Ishikawa (cell line): ENCODE data around the gene BCL6.
A peak's percentile ranks its signal among the peaks of the same experiment; 100 is the strongest.

ENCODE experiments used
- CEBPB ChIP-seq: IDR thresholded peaks from 2 replicates; pipeline ENCODE4 v1.6.1; 2012
- CREB1 ChIP-seq: IDR thresholded peaks from 2 replicates; pipeline ENCODE4 v1.6.1; 2012; ENCODE audit warnings: low read depth
- EGR1 ChIP-seq: IDR thresholded peaks from 2 replicates; pipeline ENCODE4 v1.6.1; 2012
- EP300 ChIP-seq: IDR thresholded peaks from 2 replicates; pipeline ENCODE4 v1.6.1; 2012; ENCODE audit warnings: borderline replicate concordance
- FOXM1 ChIP-seq: IDR thresholded peaks from 2 replicates; pipeline ENCODE4 v1.6.1; 2012; ENCODE audit warnings: low read depth, borderline replicate concordance
- NFIC ChIP-seq: IDR thresholded peaks from 2 replicates; pipeline ENCODE4 v1.6.1; 2012
- RAD21 ChIP-seq: IDR thresholded peaks from 2 replicates; pipeline ENCODE4 v1.6.1; 2012; ENCODE audit warnings: low read depth
- REST ChIP-seq: IDR thresholded peaks from 2 replicates; pipeline ENCODE4 v1.6.1; 2012; ENCODE audit warnings: low read depth, mild to moderate bottlenecking
- TAF1 ChIP-seq: IDR thresholded peaks from 2 replicates; pipeline ENCODE4 v1.6.1; 2012; ENCODE audit warnings: low read depth, mild to moderate bottlenecking
- TCF12 ChIP-seq: IDR thresholded peaks from 2 replicates; pipeline ENCODE4 v1.6.1; 2012; ENCODE audit warnings: low read depth
- TEAD4 ChIP-seq: IDR thresholded peaks from 2 replicates; pipeline ENCODE4 v1.6.1; 2012
- USF1 ChIP-seq: IDR thresholded peaks from 2 replicates; pipeline ENCODE4 v1.6.1; 2012
- YY1 ChIP-seq: IDR thresholded peaks from 2 replicates; pipeline ENCODE4 v1.6.1; 2012; ENCODE audit warnings: low read depth
- ZBTB7A ChIP-seq: IDR thresholded peaks from 2 replicates; pipeline ENCODE4 v1.6.1; 2012; ENCODE audit warnings: low read depth
- TF ChIP-seq, protein P1 (sequence below): IDR thresholded peaks from 2 replicates; pipeline ENCODE4 v1.6.1; 2012

Gene BCL6

DNA sequence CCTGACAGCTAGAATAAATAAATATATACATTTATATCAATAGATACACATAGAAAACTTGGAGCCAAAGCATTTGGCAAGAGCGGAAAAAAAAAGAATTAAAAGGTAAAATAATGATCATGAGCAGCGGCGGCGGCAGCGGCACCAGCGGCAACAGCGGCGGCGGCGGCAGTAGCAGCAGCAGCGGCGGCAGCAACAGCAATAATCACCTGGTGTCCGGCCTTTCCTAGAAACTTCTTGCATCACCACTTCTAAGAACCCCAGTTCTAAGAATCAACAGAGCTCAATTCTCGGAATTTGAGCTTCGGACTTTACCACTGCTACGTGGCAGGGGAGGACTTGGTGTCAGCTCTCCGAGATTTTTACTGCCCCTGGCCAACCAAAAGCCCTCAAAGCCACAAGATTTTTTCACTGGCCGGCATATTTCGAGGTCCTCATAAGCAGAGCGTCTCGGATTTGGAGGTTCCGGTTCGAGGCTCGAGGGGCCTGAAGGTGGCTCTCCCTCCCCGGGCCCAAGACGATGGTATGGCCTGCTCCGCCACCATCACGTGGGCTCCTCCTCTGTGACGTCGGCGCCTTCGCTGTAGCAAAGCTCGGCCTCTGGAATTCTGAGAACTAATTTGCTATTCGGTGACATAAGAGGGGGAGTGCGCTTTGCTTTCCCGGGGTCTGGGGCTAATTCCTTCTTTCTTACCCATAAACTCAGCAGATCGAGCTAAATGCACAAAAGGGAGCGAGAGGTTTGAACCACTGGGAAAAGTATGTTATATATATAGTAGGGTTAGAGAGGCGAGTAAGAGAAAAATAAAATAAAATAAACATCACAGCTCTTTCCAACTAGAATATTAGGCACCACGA, at the start of gene BCL6:
Gene BCL6, minus strand, starts transcription at position 268 of the 858 bp plus-strand sequence. CDS start 11,775 bp downstream, outside the sequence.
- TF ChIP-seq USF1 (peak; percentile 99), FOXM1 (no peak; the same call in none of the 2 replicates), EGR1 (no peak), TCF12 (peak; percentile 59; the same call in 1 of the 2 replicates), EP300 (peak; percentile 64; the same call in 1 of the 2 replicates), TEAD4 (peak; percentile 75), YY1 (no peak; the same call in 1 of the 2 replicates), REST (no peak), CEBPB (peak; percentile 96), NFIC (peak; percentile 36; the same call in 1 of the 2 replicates), CREB1 (peak; percentile 86), ZBTB7A (no peak), RAD21 (no peak), TAF1 (peak; percentile 92; the same call in 1 of the 2 replicates)
- TF ChIP-seq, protein P1, sequence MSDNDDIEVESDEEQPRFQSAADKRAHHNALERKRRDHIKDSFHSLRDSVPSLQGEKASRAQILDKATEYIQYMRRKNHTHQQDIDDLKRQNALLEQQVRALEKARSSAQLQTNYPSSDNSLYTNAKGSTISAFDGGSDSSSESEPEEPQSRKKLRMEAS: peak; percentile 50

- TF ChIP-seq NFIC (peak; percentile 41; the same call in 1 of the 2 replicates), USF1 (no peak)
Measured at GRCh38 chr3:187794731-187795130, 49.5 kb upstream of the BCL6 start.

DNA sequence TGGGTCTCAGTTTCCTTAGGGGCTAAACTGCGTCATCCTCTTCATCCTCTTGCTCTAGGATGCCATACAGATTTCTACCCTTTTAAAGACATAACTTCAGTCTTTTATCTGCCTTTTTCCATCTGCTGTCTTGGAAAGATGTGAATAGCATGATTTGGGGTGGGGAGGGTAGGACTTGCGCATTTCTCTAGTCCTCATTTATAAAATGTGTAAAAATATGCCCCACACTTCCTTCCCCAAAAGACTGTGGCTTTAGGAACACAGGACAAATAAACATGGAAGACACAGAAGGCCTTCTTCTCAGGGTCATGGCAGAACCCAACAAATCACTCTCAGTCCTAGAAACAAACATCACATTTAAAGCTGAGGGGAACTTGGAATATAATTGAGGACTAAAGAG, 48.4 kb upstream of the BCL6 start:
- TF ChIP-seq RAD21: no peak
- TF ChIP-seq USF1: no peak
- TF ChIP-seq TCF12: no peak
- no peak for TF ChIP-seq EP300
- TF ChIP-seq TEAD4: no peak
- no peak for TF ChIP-seq ZBTB7A
- no peak for TF ChIP-seq NFIC
- no peak for TF ChIP-seq YY1
- no peak for TF ChIP-seq CEBPB
- TF ChIP-seq REST: no peak
- TF ChIP-seq TAF1: no peak
- TF ChIP-seq FOXM1: no peak
- TF ChIP-seq CREB1: no peak
- TF ChIP-seq, protein P1: no peak
- no peak for TF ChIP-seq EGR1

GRCh38 chr3:187792521-187792920, 47.3 kb upstream of the BCL6 start:
- TF ChIP-seq TCF12: no peak

- TF ChIP-seq, protein P1: no peak
- TF ChIP-seq EGR1 (no peak), YY1 (no peak), USF1 (no peak), TEAD4 (no peak), REST (no peak), ZBTB7A (no peak), TCF12 (no peak), FOXM1 (no peak), CREB1 (no peak), NFIC (no peak)
Measured at GRCh38 chr3:187789872-187790271, 44.6 kb upstream of the BCL6 start.
